ENCODE data around the gene MAP7. TPM values are rescaled to one million over a fixed set of nuclear protein-coding genes. Genes with fewer than 3 reads are reported as not detected.

Gene MAP7
- total and polyA plus RNA-seq, 9 of the 15 experiments (the other 6 are each of a cell fraction or from before 2014, with no cell fraction given), result 0.76 to 7.7 (median 3.9) TPM

DNA sequence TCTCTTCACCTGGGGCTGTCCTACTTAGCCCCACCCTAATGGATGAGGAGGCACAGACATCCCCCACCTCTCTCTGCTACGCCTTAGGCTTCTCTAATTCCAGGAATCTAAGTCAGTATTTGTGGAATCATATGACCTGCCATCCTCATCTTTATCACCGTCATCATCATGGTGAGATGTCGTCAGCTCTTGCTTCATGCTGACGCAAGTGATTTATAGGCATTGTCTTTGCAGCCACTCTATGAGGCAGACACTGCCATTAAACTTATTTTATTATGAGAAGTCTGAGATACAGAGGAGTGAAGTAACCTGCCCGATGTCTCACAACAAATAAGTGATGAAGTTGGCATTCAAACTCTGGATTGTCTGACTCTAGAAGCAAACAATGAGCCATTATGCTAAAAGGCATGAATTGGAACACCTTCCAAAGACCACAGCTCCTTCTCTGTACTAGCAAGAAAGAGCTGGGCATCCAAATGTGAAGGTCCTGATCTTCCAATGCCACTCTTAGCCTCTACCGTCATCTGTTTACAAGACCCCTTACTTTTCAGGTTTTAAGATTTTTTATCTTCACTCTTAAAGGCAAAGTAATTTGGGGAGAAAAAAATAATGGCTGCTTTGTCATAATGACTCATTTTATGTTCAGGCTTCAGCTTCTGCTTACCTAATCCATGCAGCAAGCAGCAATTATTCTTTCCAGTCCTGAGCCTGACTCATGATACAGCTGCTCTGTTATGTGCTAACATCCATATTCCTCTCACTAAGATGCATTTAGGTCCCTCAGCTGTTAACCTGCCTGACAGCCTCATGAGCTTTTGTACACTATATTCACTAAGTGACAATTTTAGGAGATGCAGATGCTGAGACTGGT is 146.9 kb downstream of the MAP7 start (continued):
- peak in 1 of 2 experiments; percentile 98; a peak in 2 of 4 replicates for TF ChIP-seq ZNF318 (IDR thresholded peaks at IDR 0.05; ENCODE audit: borderline replicate concordance in 1 of 2, low read depth in 1 of 2)
- TF ChIP-seq NFRKB (IDR thresholded peaks at IDR 0.05; ENCODE audit: low read depth), result no peak
- no peak for TF ChIP-seq ASH1L (IDR thresholded peaks at IDR 0.05; ENCODE audit: borderline replicate concordance, low read depth, partially characterized antibody)
- no peak for TF ChIP-seq SRSF9 (IDR thresholded peaks at IDR 0.05; ENCODE audit: borderline replicate concordance, low read depth, low read length)
- TF ChIP-seq HDAC6 (IDR thresholded peaks at IDR 0.05; ENCODE audit: low read depth, low read length), result no peak
- TF ChIP-seq ZBTB40 (IDR thresholded peaks at IDR 0.05), result no peak
- TF ChIP-seq ZBTB40 (CRISPR knock-in tag; IDR thresholded peaks at IDR 0.05), result no peak
